Esophagus squamous epithelium (tissue), 4 donors: ENCODE data around the gene SRP68.

ENCODE experiments used
- CTCF ChIP-seq, 6 experiments: fragments of 450-650 bp in 4 of 6; fragments of 200-600 bp in 2 of 6; sonication (generic) in 2 of 6; IDR thresholded peaks; one replicate each; pipeline ENCODE4 v1.5.1; 2016 to 2019; ENCODE audit warnings: antibody characterized with exemption in 6 of 6, mild to moderate bottlenecking in 4 of 6, moderate library complexity in 4 of 6
- POLR2A ChIP-seq, 4 donors: fragments of 450-650 bp; IDR thresholded peaks; one replicate each; pipeline ENCODE4 v1.6.1; 2017; ENCODE audit warnings: antibody characterized with exemption in 4 of 4, mild to moderate bottlenecking in 4 of 4, moderate library complexity in 3 of 4

- TF ChIP-seq POLR2A (IDR thresholded peaks at IDR 0.05) (no peak), CTCF (IDR thresholded peaks at IDR 0.05) (no peak)
Observed at GRCh38 chr17:76091526-76092286, 19.4 kb upstream of the SRP68 start.
